GM12892 (cell line): ENCODE results near the gene CDK19.

Source experiments
- POLR2AphosphoS5 ChIP-seq: IDR thresholded peaks from 2 replicates; pipeline ENCODE4 v1.6.1; 2011; ENCODE audit warnings: low read depth, low read length, control low read depth
- TAF1 ChIP-seq: IDR thresholded peaks from 2 replicates; pipeline ENCODE4 v1.6.1; 2011; ENCODE audit warnings: low read depth, mild to moderate bottlenecking, control low read depth, low read length, borderline replicate concordance

- no peak for TF ChIP-seq POLR2AphosphoS5
- TF ChIP-seq TAF1: no peak
Observed at GRCh38 chr6:110828396-110828795, 13.1 kb upstream of the CDK19 start.
